IPS-15b (cell line): Measurements from ENCODE around the gene EBF4.
"Not testable (repeated sequence)": the region's sequence is repeated elsewhere in the genome, so short reads cannot be mapped to it uniquely, and the experiment has no call there.

Experiments
- H3K27me3 ChIP-seq: one replicate; pipeline ENCODE4 v1.6.1; 2013; ENCODE audit warnings: low read length; ENCODE audit not compliant: control insufficient read depth, insufficient read depth
- H3K36me3 ChIP-seq: one replicate; pipeline ENCODE4 v1.6.1; 2013; ENCODE audit warnings: low read length; ENCODE audit not compliant: control insufficient read depth, insufficient read depth
- H3K4me1 ChIP-seq: one replicate; pipeline ENCODE4 v1.6.1; 2013; ENCODE audit warnings: mild to moderate bottlenecking, low read length; ENCODE audit not compliant: control insufficient read depth, insufficient read depth
- H3K4me3 ChIP-seq: one replicate; pipeline ENCODE4 v1.5.1; 2013; ENCODE audit warnings: low read depth, low read length
- H3K9ac ChIP-seq: one replicate; pipeline ENCODE4 v1.6.1; 2013; ENCODE audit warnings: low read depth, mild to moderate bottlenecking, low read length
- H3K9me3 ChIP-seq: one replicate; pipeline ENCODE4 v1.6.1; 2013; ENCODE audit warnings: mild to moderate bottlenecking, low read length; ENCODE audit not compliant: control insufficient read depth, insufficient read depth

EBF4 gene

DNA sequence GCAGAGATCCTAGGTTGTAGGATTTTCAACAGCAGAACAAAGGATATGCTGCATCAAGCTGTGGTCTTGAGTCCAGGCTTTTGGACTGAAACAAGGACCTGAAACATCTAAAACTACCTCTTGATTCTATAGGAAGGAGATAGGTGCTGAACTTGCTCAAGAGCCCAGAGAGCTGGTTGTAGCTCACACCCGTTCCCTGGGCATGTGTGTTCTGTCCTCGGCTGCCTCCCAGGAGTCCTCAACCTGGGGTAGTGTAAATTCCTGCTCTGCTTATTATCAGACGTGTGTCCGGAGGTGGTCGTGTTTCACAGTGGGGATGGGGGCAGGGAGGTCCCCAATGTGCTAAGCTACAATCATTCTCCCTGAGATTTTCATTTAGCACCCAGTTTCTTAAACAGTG lies 35.3 kb upstream of the EBF4 start:
- Histone ChIP-seq H3K9me3 (no peaks in the 10 kb centered on the region), H3K36me3 (peaks cover 67% of the 10 kb centered on the region), H3K4me1 (no peaks in the 10 kb centered on the region), H3K4me3 (no peak overlapping the region), H3K9ac (no peak overlapping the region), H3K27me3 (no peaks in the 10 kb centered on the region)

DNA sequence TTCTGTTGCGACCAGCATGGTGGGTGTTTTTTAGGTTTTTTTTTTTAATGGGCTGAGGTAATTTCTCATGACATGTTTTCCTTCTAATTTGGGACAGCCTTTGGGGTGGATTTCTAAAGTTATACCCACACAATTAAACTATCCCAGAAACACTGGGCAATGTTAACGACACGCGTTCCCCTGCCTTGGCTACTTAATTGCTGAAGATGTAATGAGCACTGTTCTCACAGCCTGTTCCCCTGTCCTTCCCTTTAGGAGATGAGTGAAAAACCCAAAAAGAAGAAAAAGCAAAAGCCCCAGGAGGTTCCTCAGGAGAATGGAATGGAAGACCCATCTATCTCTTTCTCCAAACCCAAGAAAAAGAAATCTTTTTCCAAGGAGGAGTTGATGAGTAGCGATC lies 34.9 kb upstream of the EBF4 start:
- H3K4me3 ChIP-seq, result no peak overlapping the region
- H3K4me1 ChIP-seq, result no peaks in the 10 kb centered on the region
- no peaks in the 10 kb centered on the region for H3K9me3 ChIP-seq
- H3K9ac ChIP-seq, result no peak overlapping the region
- H3K36me3 ChIP-seq, result peaks cover 69% of the 10 kb centered on the region
- no peaks in the 10 kb centered on the region for H3K27me3 ChIP-seq

DNA sequence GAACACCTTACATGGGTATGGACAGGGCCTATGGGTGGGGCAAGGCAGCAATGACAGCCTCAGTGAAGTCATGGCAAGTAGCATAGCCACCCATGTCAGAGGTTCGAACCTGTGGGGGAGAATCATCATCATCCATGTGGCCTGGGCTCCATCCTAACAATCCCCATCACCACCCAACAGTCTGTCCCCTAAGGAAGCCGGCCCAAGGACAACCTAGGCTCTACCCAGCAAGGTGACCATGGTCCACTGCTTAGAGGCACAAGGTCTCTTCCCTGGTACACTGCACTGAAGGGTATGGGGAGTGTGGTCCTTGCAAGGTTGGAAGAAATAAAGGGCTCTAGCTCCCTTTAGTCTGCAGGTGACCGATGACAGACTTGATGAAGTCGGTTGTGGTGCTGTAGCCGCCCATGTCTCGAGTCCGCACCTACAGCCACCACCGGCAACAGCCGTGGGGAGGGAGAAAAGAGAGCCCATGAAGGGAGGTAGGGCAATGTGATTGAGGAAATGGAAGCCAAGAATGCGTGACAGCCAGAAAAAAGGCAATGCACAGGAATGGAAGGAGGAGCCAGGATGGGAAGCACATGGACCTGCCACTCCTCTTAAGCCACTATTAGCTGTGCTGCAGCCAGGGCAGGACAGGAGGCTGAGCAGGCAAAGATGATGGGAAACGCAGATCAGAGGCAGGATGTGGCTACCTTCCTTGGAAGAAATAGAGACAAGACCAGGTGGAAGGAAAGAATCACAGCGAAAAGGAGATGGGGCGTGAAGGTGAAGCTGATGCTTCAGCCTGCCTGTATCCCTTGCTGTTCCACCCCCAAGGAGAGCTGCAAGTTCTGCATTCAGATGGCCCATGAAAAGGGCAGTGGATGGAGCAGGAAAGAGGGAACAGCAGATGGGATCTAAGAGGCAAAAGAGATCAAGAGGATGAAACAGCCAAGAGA lies 33.9 kb upstream of the EBF4 start:
- H3K4me3 ChIP-seq, result no peak overlapping the region
- H3K36me3 ChIP-seq, result peaks cover 74% of the 10 kb centered on the region
- no peaks in the 10 kb centered on the region for H3K27me3 ChIP-seq
- H3K9me3 ChIP-seq, result no peaks in the 10 kb centered on the region
- no peak overlapping the region for H3K9ac ChIP-seq
- H3K4me1 ChIP-seq, result peaks cover 3% of the 10 kb centered on the region

DNA sequence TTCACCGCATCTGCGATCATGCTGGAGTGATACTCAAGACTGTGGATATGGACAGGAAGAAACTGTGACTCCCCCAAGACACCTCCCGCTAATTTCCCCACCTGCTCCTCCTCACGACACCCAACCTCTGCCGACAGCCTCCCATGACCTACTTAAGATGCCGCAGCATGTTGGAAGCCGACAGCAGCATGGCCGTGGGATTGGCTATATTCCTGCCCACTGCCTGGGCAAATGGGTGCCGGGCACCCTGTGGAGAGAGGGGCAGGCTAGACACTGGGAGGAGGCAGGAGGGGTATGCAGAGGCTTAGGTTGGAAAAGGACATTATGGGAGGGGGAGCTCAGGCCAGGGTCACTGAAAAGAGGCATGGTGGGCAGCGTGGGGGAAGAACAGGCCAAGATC lies 33.0 kb upstream of the EBF4 start:
- H3K27me3 ChIP-seq, result no peaks in the 10 kb centered on the region
- H3K9ac ChIP-seq, result no peak overlapping the region
- H3K36me3 ChIP-seq, result peaks cover 66% of the 10 kb centered on the region
- H3K9me3 ChIP-seq, result no peaks in the 10 kb centered on the region
- peaks cover 3% of the 10 kb centered on the region for H3K4me1 ChIP-seq
- no peak overlapping the region for H3K4me3 ChIP-seq

DNA sequence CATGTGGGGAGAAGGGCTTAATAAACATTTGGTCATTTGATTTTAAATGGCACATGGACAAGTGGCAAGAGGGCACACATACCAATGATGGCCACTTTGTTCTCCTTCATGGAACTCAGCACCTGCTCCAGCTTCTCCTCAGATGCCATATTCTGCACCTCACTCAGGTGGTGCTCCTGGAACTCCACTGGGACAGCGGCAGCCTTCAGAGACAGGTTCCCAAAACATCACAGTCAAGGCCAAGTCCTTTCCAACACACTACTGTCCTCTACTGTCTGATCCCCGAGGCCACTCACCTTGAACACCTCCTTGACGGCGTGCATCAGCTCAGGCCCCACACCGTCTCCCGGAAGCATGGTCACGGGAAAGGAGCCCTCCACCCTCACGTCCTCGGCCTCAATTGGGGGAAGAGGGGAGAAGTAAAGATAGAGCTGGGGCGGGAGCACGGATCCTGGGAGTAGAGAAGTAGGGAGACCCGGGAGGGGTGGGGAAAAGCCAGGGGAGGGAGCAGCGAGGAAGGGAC lies 29.2 kb upstream of the EBF4 start:
- peak overlapping the region; percentile 97 for H3K4me3 ChIP-seq
- peak overlapping the region; percentile 91 for H3K9ac ChIP-seq
- H3K27me3 ChIP-seq, result peaks cover 8% of the 10 kb centered on the region
- no peaks in the 10 kb centered on the region for H3K9me3 ChIP-seq
- H3K36me3 ChIP-seq, result peaks cover 28% of the 10 kb centered on the region
- peaks cover 3% of the 10 kb centered on the region for H3K4me1 ChIP-seq

DNA sequence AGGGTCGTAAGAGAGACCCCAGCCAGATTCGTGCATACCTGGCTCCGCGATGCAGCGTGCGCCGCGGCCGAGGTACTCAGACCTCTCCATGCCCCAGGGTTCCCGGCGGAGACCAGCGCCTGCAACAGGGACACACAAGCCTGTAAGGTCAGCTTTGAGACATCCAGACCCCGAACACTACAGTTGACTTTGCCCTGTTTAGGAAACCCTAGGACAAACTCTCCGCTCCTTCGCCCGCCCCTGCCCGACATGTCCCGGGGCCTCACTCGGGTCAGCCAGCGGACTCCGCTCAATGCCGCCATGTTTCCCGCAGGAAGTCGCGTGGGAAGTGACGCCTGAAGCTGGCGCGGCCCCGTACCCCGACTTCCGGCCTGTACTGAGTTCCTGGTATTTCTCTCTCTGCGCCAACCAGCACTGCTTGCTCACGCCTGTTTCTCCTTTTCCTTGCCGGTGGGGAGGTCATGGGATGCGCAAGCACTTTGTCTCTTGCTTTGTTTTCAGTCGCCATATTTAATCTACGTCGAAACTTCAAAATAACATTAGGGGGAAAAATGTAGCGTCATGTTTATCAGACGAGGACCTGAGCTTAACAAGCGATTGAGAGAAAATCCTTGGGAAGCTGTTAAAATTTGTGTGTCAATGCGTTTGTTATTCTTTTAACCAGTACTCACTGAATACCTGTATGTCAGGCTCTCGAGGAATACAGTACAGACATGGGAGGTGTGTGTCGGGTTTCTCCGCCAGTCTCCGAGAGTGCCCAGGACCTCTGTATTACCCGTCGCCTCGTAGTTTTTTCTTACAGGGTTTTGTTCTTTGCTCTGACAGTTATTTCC lies 28.5 kb upstream of the EBF4 start, which contains the start of gene IDH3B:
Gene IDH3B, minus strand, starts transcription at position 330 of the 833 bp plus-strand sequence. Its CDS starts 28 bp downstream, at position 302.
- peak within 1 kb of the TSS; percentile 97 for H3K4me3 ChIP-seq
- peaks cover 3% of the 10 kb centered on the region for H3K4me1 ChIP-seq
- H3K36me3 ChIP-seq, result peaks cover 21% of the 10 kb centered on the region
- H3K9me3 ChIP-seq, result no peaks in the 10 kb centered on the region
- H3K9ac ChIP-seq, result peak within 1 kb of the TSS; percentile 91
- H3K27me3 ChIP-seq, result peaks cover 13% of the 10 kb centered on the region

DNA sequence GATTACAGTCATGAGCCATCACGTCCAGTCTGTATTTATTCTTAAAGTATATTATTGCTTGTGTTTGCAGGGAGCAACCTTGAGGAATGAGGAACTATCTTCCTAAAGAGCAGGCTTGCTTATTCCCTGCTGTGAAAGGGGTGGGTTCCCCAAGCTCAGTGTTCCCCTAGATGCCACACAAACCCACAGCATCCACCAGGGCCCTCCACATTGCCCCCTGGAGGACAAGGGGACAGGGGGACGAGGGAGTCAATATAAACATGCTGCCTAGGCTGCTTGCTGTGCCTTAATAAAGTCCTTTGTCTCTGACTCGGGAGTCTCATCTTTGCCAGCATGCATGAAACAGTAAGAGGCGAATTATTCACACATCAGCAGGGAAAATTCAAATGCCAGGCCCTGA lies 20.6 kb upstream of the EBF4 start:
- Histone ChIP-seq H3K9ac (no peak overlapping the region), H3K4me1 (no peaks in the 10 kb centered on the region), H3K4me3 (no peak overlapping the region), H3K9me3 (no peaks in the 10 kb centered on the region), H3K36me3 (no peaks in the 10 kb centered on the region), H3K27me3 (peaks cover 9% of the 10 kb centered on the region)

DNA sequence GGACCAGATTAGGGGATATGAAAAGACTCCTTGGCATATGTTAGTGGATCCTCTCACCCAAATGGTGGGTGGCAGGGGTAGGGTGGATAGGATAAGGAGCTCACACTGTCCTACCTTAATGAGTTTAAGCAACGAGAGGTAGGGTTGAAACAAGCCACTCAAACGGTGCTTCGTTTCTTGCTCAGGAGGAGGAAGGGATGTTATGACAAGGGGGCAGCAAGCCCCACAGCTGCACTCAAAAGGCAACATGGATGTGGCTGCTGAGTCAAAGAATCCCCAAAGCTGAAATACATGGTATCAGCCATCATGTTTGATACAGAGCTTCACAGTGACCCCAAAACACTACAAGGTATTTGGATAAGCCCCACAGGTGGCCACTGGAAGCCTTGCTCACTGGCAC lies 20.1 kb upstream of the EBF4 start:
- no peak overlapping the region for H3K4me3 ChIP-seq
- no peak overlapping the region for H3K9ac ChIP-seq

DNA sequence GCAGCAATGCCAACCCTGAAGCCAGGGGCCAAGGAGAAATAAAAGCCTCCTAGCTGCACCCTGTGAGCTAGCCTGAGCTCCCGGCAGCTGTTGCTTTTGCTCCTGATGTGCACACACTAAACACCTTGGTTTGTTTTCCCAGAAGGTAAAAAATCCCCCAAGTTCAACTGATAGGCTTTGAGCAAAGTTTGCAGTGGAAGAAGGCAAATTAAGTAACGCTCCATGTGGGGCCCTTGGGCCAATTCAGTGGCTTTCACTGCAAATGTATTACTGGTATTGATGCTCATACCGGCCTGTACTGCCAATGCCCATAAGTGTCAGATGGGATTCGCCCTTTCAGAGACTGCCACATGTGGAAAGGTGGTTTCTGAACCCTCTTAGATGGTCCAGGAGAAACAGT lies 19.1 kb upstream of the EBF4 start:
- Histone ChIP-seq H3K4me1 (no peaks in the 10 kb centered on the region), H3K9me3 (no peaks in the 10 kb centered on the region), H3K36me3 (no peaks in the 10 kb centered on the region), H3K4me3 (no peak overlapping the region), H3K9ac (no peak overlapping the region), H3K27me3 (peaks cover 11% of the 10 kb centered on the region)

More for the DNA sequence above, 20.1 kb upstream of the EBF4 start:
- no peaks in the 10 kb centered on the region for H3K36me3 ChIP-seq
- H3K9me3 ChIP-seq, result no peaks in the 10 kb centered on the region
- peaks cover 12% of the 10 kb centered on the region for H3K27me3 ChIP-seq
- H3K4me1 ChIP-seq, result no peaks in the 10 kb centered on the region

DNA sequence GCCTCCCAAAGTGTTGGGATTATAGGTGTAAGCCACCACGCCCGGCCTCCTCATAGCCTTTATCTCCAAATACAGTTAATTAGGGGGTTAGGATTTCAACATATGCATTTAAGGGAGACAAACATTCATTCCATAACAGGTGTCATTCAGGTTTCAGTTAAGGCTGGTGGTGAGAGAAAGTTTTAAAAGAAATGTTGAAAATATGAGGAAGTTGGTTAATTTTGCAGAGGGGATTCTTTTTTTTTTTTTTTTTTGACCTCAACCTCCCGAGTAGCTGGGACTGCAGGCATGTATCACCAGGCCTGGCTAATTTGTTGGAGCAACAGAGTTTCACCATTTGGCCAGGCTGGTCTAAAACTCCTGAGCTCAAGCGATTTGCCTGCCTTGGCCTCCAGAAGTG lies 12.5 kb upstream of the EBF4 start:
- Histone ChIP-seq H3K9me3 (no peaks in the 10 kb centered on the region), H3K4me3 (no peak overlapping the region), H3K4me1 (no peaks in the 10 kb centered on the region), H3K36me3 (no peaks in the 10 kb centered on the region), H3K27me3 (peaks cover 13% of the 10 kb centered on the region), H3K9ac (no peak overlapping the region)

DNA sequence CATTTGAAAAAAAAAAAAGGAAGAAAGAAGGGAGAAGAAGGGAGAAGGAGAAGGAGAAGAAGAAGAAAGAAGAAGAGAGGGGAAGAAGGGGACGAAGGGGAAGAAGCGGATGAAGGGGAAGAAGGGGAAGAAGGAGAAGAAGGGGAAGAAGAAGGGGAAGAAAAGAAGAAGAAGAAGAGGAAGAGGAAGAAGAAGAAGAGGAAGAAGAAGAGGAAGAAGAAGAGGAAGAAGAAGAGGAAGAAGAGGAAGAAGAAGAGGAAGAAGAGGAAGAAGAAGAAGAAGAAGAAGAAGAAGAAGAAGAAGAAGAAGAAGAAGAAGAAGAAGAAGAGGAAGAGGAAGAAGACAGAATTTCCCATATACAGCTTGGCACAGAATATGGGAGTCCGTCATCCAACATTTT lies 10.5 kb upstream of the EBF4 start:
- H3K36me3 ChIP-seq, H3K4me3 ChIP-seq, H3K9me3 ChIP-seq, H3K4me1 ChIP-seq, H3K9ac ChIP-seq: not testable (repeated sequence)
- peaks cover 23% of the 10 kb centered on the region for H3K27me3 ChIP-seq
